ENCODE results near the gene GALNT3.

Gene GALNT3

DNA sequence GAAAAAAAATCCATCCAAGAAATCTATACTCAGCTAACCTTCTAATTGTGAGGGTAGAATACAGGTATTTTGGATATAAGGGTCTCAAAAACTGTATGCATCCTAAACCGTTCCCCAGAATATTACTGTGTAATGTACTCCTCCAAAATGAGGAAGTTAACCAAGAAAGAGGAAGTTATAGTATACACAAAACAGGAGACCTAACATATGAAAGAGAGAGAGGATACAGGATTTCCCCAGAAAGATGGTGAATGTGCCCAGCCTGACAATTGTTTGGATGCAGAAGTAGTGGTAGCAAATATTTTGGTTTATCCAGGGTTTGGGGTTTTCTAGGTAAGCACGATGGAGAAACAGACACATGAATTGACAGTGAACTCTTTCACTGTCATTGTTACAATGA lies 50.6 kb downstream of the GALNT3 start:
- no peak for DNase-seq (ENCODE audit: low read depth in 2 of 2)

DNA sequence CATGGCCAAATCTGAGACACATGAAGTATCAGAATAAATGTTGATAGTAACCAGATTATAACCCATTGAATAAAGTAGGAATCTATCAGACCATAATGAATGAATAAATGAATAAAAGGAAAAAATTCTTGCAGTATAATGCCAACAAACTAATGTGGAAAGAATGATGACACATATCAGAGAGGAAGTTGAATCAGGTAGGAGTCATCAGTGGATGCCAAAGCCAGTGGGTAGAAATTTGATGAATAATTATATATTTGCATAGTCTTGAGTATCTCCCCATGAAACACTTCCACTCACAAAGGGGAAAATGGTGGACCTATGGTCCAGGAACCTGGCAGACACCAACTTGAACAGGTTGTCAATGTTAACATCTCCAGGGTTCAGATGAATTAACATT lies 68.6 kb downstream of the GALNT3 start:
- DNase-seq (ENCODE audit: low read depth in 2 of 2): no peak

DNA sequence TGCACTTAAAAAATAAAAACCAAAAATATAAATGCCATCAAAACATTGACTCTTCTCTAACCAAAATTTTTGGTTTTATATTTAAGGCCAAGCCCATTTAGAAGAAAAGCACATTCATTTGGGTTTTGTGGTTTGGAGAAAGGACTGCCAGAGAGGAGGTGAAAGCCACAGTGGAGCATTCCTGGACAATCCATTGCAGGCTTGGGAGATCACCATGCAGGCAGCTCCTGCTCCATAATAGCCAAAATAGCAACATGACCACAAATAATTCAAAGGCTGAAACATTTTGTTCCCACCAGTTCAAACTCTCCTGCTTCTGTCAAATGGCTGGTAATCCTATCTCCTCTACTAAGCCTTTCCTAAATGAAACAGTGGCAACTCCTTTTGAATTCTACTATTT lies 73.5 kb downstream of the GALNT3 start:
- DNase-seq (ENCODE audit: low read depth in 2 of 2): no peak

DNA sequence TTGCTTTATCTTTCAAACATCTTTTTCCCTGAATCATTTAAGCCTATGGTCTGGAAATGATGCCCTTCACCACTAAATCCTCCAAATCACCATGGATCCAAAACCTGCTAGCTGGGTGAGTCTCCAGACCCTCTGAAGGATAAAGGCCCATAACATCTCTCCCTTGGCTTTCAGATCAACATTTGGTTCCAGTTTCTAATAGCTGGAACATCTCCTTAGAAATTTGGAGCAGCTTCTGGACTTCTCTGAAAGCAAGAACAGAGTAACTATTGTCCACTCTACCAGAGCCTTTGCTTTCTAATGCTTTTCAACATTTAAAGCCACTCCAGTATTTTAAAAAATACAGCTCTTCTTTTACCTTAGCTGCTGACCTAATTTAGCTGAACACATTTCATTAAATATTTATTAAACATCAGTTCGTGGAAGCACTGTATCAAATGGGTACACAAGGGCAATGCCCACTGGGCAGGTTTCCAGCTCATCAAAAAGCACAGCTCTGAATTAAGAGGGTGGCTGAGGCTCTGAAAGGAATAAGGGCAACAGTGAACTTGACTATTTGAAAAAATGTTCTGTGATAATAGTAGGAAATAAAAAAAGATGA lies 75.3 kb downstream of the GALNT3 start:
- DNase-seq (ENCODE audit: low read depth in 2 of 2): no peak

DNA sequence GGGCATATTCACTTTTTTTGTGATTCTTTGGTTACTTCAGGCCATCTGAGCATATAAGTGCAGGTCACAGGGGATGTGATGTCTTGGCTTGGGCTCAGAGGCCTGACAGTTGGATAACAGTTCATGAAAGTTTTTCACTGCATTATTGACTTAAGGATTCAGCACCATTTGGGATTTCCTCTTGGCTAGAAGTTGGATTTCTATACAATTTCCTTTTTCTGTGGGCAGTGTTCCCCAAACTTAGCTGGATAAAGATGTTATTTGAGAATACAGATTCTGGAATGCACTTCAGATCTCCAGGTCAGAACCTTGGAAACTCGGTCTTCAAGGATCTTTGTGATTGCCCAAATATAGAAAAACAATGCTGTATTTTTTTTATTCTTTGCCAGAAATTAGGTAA lies 78.0 kb downstream of the GALNT3 start:
- DNase-seq (ENCODE audit: low read depth in 2 of 2): no peak

DNA sequence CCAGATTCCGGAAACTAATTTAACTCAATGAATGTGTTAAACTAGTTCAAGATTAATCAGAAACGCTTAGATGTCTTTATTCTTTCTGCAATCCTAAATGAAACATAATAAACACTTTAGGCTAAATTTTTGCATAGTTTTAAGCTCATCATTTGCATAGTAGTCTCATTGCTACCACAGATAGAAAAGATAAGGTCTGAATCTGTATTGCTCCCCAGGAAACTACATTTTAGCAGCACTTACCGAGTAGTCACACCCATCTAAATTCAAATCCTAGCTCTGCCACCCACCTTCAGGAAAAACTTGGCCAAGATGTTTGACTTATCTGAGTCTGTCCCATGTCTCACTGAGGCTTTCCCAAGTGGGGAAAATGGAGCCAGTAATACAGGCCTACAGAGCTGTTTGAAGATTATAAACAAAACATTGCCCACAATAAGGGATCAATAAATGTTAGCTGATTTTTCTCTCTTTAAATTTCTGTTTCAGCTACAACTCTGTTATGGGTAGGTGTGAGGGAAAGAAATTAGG lies 87.0 kb downstream of the GALNT3 start:
- DNase-seq (ENCODE audit: low read depth in 2 of 2): no peak

DNA sequence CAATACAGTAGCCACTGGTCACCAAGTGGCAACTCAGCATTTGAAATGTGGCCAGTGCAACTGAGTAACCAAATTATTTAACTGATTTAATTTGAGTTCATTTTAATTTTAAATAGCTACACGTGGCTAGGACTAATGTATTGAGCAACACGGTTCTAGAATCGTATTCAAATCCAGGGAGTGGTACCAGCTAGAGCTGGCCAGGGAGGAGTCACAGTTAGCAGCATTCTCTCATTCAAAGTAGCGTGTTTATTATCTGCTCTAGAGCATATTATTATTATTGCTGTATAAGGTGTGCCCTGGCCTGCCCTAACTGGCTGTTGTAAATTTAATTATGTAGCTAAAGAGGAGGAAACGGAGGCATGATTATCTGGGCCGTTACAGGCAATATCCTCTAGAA lies 92.9 kb downstream of the GALNT3 start:
- no peak for DNase-seq (ENCODE audit: low read depth in 2 of 2)

DNA sequence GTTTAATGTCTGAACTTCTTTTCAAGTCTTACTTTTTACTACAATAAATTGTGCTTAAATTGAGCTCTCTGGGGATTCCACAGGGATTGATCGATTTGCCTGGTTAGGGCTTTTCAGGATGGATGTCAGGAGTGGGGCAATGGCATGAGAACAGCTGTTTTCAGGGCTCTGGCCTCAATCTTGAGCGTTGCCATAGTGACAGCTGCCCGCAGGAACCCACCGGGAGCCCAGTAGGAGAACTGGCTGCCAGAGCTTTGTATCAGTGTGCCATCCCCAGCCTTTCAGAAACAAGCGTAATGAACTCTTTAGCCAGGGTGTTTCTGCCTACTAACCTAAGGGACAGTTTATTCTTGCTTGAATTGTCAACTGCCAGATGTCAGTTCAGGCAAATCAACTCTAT lies 93.5 kb downstream of the GALNT3 start:
- DNase-seq (ENCODE audit: low read depth in 2 of 2): no peak

DNA sequence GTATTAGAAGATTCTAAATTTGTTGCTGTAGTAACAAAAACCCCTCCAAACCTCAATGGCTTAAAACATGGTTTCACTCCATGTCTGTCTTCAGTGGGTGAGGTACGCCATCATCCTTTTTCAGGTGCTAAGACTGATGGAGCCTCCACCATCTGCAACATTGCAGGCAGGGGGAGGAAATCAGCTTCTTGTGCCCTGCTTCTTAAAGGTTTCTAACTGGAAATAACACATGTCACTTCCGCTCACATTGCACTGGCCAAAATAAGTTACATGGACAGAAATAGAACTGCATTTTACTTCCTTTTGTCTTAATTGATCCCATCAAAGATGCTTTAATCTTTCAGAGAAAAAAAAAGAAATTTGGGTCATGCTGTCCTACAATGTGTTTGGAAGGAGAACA lies 94.1 kb downstream of the GALNT3 start:
- DNase-seq (ENCODE audit: low read depth in 2 of 2): no peak

DNA sequence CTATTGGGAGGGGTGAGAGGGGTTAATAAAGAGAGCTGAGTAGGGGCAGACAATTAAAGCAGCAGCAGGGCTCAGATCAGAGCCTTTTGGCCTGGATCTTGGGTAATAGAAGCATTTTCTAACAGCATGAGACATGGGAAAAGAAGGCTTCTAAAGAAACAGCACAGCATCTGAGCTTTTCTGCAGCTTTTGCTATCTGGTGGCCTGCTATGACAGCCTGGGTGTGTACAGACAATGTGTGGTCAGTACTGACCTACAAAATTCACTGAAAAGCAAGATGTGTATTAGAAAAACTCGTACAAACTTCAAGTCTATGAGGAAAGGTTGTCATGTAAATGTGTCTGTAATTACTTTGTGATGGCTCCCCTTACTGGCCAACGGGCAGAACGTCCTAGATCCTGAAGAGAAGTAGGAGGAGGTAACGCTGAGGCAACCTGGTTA lies 95.6 kb downstream of the GALNT3 start:
- no peak for DNase-seq (ENCODE audit: low read depth in 2 of 2)

DNA sequence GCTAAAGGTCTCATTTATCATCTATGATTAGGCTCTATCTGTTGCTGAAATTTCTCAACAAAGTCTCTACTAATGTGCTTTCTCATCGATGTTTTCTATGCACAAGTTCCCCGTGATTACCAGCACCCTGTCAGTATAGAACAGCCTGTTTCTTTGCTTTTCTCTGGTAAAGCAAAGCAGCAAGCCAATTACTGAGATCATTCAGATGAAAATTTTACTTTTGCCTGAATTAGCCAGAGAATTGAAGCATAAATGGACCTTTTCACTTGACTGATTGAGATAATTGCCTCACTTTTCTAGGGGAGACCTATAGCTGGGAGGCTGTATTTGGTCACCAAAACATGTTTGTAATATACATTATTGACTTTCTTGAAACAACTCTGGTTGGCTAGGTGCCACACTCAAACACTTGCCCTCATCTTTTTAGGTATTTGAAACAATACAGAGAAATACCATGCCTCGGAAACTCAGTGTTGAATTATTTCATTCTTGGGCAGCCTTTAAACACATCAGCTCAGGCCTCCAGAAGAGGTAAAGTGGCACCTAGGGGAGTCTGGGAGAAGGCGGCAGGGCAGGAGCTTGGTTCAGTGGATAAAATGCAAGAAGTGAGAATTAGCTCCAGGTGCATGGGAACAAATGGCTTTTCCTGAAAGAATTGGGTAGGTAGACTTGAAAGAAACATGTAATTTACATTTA lies 96.2 kb downstream of the GALNT3 start:
- no peak for DNase-seq (ENCODE audit: low read depth in 2 of 2)
